22Rv1 (cell line): Measurements from ENCODE around the gene DHX35.
"Not testable (repeated sequence)": the region's sequence is repeated elsewhere in the genome, so short reads cannot be mapped to it uniquely, and the experiment has no call there.

Experiments
- H3K27ac ChIP-seq: fragments of 450-650 bp; 2 replicates; pipeline ENCODE4 v1.5.1; 2017
- CTCF ChIP-seq: fragments of 450-650 bp; IDR thresholded peaks from 2 replicates; pipeline ENCODE4 v1.5.1; 2017; ENCODE audit warnings: mild to moderate bottlenecking
- ZFX ChIP-seq: fragments of 450-650 bp; IDR thresholded peaks from 2 replicates; pipeline ENCODE4 v1.6.1; 2017; ENCODE audit warnings: antibody characterized with exemption, borderline replicate concordance

The DHX35 gene

GRCh38 chr20:38952153-38952552 lies 10.0 kb upstream of the DHX35 start:
- no peak for TF ChIP-seq ZFX
- TF ChIP-seq CTCF = no peak
- H3K27ac ChIP-seq = no peak overlapping the region

DNA sequence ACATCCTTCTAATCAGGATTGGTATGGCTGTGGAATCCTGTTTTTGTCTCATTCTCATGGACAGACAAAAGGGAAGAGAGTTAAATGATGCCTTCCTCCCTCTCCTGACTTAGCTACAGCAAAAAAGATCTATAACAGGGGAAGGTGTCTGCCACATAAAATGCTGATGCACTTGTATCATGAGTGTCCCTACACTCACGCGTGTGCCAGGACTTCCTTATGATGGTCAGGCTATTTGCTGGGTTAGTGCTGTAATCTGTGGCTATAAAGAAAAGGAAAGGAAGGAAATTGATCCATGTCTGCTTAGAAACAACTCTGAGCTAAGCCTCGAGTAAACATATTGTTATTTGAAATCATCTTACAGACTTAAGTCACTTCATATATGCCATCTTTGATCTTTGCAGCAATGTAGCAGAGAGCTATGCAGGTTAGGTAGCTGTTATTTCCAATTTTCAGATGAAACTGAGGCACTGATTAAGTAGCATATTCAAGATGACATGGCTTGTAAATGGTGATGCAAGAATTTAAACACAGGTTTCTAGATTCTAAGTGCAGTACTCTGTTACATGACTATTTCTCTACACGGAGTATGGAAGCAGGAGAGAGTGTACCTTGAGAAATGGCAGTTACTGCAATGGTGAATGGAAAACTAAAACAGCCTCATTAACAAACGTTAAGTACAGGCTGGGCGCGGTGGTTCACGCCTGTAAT lies 8.4 kb upstream of the DHX35 start:
- no peak overlapping the region for H3K27ac ChIP-seq
- no peak for TF ChIP-seq ZFX
- no peak for TF ChIP-seq CTCF

DNA sequence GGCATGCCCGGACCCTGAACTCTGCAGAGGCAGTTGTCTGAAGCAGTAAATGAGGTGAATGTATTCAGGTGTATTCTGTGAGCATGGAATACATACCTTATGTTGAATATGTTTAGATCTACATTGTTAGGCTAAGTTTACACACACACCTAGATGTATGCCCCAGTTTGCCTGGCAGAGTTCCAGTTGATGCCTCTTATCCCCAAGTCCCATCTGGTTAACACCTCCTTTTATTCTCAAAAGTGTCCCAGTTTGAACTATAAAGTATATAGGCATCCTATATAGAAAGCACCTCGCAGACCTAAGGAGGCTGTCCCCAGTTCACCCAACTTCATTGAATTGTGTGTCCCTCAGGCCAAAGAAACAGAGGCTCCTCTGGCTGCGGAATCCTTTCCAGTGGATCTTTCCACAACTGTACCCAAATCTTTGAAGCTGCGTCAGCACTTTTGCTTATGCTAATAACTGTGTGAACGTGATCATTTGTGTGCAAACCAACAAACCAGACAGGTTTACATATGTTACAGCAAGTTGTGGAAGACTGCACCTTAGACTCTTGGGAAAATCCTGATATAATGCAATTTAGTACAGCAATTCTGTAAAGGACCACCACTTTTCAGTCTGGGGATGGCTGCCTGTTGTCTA lies 4.8 kb upstream of the DHX35 start:
- no peak overlapping the region for H3K27ac ChIP-seq
- no peak for TF ChIP-seq CTCF

DNA sequence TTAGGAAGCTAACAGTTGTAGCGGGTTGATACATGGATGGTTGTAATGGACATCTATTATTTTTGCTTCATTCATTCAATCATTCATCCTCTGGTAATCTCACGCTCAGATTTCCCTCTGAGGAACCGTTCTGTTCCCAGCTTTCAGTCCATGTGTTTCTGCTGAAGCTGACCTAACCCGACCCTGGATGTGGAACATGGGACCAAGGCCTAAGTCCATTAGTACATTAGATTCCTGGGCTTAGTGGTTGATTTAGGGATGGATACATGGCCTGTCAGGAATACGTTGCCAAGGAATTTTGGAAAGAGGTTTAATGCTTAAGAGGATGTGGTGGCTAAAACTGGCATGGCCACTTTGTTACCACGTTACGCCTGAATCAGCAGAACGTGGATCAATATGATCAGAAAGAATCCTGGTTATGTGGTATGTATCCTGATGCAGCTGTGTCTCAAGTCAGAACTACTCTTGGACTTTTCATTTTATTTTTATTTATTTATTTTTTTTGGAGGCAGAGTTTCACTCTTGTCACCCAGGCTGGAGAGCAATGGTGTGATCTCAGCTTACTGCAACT lies 4.1 kb upstream of the DHX35 start:
- H3K27ac ChIP-seq = no peak overlapping the region
- TF ChIP-seq CTCF (no peak), ZFX (no peak)

- H3K27ac ChIP-seq = not testable (repeated sequence)
These were observed 1.9 kb upstream of the DHX35 start for GRCh38 chr20:38960187-38960687.

GRCh38 chr20:38961530-38962043 lies 557 bp upstream of the DHX35 start:
- TF ChIP-seq ZFX (no peak), CTCF (no peak)
- H3K27ac ChIP-seq = peak overlapping the region; percentile 80

GRCh38 chr20:38962928-38963401 lies 821 bp downstream of the DHX35 start:
- TF ChIP-seq ZFX = no peak
- no peak for TF ChIP-seq CTCF
- H3K27ac ChIP-seq = peak overlapping the region; percentile 80
